EL (cell line): ENCODE data around the gene TBC1D16.

ENCODE experiments used
- DNase-seq: peaks from one replicate; pipeline ENCODE4 v3.0.0-alpha.2; 2016

The TBC1D16 gene

GRCh38 chr17:79987187-79987934, 48.3 kb downstream of the TBC1D16 start:
- DNase-seq: no peak

- DNase-seq: peak; percentile 25
These were observed 49.1 kb downstream of the TBC1D16 start for GRCh38 chr17:79986411-79987186.

DNA sequence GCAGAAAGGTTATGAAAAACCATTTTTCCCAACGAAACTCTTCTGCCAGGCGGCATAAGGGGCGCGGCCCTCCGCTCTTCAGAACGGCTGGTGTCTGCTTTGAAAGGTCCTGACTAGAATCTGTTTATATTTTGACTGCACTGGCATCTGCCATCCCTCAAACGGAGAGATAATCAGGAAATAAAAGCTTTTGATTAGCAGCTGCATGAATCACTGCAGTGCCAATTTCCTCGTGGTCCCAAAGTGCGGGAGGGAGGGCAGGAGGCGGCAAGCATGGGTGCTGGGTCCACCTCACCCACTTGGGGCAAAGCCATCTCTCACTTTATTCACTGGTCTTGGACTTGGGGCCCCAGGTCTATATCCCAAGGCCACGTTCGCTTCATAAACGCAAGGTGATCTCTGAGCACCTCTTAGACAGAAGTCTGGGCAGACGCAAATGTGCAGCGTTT, 49.7 kb downstream of the TBC1D16 start:
- DNase-seq: no peak

DNA sequence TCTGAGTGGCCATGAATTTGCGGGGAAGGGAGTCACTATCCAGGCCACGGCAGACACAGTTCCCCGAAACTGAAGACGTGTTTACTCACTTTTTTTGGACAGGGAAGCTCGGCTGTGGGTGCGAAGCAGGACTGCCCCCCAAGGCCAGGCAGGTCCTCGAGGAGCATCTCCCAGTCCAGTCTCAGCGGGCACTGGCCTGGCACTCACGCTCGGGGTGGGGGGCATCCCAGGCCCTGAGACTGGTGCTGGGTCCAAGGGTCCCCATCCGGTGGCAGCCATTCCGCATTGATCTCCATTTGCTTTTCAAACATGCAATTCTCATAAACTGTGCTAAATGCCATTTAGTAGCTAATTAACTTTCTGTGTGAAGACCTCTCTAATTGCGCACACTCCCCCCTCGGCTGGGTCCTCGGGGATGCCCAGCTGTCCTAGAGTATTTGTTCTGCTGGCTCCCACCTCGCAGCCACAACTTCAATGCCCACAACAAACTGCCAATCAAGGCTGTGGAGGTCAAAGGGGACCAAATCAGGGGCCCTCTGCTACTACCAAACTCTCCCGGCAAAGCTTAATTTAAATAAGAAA, 50.2 kb downstream of the TBC1D16 start:
- DNase-seq: no peak

DNA sequence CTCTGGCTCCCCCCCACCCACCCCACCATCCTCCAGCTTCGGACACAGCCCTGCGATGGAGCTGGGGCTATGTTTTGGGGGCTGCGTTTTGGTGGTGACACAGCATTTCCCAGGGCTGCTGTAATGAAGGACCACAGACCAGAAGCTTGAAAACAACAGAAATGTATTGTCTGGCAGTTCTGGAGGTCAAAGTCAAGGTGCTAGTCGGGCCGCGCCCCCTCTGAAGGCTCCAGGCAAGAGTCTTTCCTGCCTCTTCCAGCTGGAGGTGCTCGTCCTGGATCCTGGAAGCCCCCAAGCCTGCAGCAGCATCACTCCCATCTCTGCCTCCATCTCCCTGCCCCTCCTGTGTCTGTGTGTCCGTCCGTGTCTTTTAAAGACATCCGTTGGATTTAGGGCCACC, 50.8 kb downstream of the TBC1D16 start:
- DNase-seq: no peak

- no peak for DNase-seq
These were observed 51.4 kb downstream of the TBC1D16 start for GRCh38 chr17:79984045-79984840.

DNA sequence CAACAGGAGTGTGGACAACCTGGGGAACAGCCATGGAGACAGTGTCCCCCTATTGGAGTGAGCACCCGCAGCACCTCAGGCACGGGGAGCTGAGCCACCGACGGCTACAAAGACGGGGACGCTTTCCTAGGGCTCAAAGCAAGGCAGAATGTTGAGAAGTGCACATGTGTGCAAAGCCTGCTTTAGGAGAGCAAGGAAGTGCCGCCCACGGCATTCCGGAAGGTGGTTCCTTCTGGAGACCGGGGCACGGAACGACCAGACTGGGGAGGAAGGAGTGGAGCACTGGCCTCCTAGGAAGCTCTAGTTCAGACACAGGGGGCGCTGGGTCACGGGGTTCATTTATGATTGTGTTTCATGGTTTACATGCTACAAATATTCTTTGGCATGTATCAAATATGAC, 52.2 kb downstream of the TBC1D16 start:
- peak; percentile 22 for DNase-seq

GRCh38 chr17:79982986-79983385, 52.7 kb downstream of the TBC1D16 start:
- DNase-seq: no peak

DNA sequence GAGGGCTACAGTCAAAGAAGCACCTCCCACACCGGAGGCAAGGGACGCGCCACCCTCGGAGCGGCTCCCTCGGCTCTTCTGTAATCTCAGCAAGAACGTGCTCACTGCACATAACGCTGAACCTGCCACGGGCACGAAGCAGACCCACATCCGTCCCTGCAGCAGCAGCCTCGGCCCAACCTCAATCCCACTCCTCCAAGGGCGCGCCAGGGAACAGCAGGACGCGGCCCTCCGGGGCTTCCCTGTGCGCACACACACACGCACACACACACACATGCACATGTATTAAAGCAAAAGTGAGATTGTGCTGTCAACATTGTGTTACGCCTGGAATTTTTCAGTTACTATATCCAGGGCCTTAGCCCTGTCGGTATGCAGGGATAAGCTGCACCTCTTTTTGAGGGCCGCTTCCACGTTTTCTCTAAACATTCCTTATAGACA, 54.0 kb downstream of the TBC1D16 start:
- no peak for DNase-seq

DNA sequence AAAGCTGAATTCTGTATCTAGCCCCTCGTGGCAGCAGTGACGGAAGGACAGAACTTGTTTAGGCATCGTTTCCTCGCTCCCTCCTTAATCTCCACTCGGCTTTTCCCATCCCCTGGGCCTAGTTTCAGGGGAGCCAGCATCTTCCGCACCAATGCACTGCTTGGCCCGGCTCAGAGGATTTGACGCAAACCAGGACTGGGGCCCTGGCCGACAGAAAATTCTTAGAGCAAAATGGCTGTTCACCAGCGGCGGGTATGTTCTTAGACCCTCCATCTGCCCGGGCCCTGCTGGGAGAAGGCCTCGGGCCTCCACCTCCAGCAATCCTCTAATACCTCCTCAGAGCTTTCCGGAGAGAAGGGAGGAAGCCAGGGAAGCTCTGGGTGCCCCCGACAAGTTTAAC, 54.6 kb downstream of the TBC1D16 start:
- no peak for DNase-seq

- no peak for DNase-seq
These were observed 55.2 kb downstream of the TBC1D16 start for GRCh38 chr17:79980246-79981043.

DNA sequence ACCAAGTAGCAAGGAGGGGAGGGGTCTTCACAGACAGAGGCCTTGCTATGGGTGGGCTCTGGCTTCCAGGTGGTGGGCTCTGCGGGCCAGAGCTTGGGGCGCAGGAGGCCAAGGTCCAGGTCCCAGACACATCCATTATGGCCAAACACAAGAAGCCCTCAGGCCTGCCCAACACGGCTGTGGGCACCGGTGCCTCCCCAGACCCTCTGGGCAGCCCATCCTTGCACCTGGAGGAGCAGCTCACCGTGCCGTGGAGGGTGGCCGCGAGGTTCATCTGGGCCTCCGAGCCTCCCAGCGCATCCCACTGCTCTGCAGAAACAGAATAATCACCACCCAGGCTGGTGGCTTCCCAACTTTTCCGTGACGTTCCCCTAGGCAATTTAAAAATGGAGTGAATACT, 55.9 kb downstream of the TBC1D16 start:
- no peak for DNase-seq

DNA sequence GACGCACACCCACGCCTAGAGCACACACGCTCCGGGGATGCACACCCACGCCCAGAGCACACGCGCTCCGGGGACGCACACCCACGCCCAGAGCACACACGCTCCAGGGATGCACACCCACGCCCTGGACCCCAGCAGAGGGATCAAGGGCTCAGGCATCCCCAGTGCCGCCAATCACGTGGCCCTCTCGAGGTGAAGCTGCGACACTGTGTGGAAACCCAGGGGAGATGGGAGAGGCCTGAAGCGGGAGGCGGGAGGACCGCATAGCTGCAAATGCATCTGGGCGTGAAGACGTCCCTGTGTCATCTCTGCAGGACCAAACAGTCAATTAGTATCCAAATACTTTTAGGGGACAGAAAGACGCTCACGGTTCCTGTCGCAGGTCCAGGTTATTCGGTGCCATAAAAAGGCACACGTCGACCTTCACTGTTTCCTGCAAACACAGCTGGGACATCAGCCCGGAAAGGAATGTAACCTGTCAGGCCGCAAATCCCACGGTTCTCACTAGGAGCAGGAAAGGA, 56.4 kb downstream of the TBC1D16 start:
- DNase-seq: no peak

DNA sequence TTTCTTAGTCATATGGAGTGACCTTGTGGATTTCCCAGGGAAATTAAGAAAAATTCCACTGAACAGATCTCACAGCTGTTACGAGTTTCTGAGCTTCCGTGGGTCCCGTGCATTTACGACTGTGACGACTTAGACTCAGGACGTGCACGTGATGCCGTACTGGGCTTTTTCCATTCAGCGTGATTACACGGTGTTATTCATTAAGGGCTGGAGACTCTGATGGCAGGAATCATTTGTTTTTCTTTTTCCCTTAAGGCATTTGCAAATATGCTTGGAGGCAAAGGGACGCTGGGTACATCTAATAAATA, 57.2 kb downstream of the TBC1D16 start:
- DNase-seq: no peak

DNA sequence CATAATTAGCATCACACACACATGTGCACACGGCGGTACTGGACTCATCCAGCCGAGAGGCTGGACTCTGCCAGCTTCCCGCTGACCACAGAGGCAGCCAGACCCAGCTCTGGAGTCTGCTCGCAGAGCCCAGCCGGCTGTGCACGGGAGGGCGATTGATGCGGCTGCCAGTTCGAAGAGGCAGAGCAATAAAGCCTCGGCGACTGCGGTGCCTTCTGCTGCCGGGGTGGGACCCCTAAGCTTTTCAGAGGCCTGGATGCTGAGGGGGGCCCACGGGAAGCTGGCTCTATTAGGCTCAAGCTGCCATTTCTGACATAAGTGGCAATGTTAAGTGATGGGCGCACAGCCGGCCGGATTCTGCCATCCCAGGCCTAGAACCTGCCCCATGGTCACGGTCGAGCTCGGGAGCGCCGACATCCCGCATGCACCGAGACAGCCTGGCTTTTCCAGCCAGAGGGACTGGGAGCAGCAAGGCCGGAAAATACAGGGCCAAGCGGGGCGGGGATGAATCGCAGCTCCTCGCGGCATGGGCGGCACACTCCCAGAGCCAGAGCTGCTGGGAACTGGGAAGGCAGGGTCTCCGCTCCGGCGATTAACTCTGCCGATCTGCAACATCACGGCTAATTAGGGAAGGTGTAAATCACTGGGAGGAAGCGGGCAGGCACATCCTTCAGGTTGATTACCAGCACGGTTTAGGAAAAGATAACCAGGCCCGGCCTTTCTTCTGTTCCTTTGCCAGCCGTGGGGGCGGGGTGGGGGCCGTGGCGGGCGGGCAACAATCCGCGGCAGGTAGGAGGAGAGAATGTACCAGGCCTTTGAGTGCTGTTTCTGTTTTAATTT, 57.7 kb downstream of the TBC1D16 start:
- no peak for DNase-seq

GRCh38 chr17:79977161-79977631, 58.5 kb downstream of the TBC1D16 start:
- no peak for DNase-seq

GRCh38 chr17:79976451-79976850, 59.2 kb downstream of the TBC1D16 start:
- DNase-seq: no peak

- no peak for DNase-seq
These were observed 60.1 kb downstream of the TBC1D16 start for GRCh38 chr17:79975498-79976134.

GRCh38 chr17:79974566-79975497, 60.8 kb downstream of the TBC1D16 start:
- DNase-seq: no peak
